T-helper 17 cell (primary cell): ENCODE results near the gene WWOX. TPM values are rescaled to one million over a fixed set of nuclear protein-coding genes. Genes with fewer than 3 reads are reported as not detected.

ENCODE experiments used
- ATAC-seq: fragments of 150-1000 bp; cut with Tn5 transposase; 2 replicates; pipeline ENCODE4 v1.10.0; 2021; ENCODE audit warnings: mild to moderate bottlenecking, moderate library complexity
- DNase-seq, 3 donors: peaks; one replicate each; pipeline versions ENCODE4 v3.0.0 to v3.0.0-alpha.2; 2020 to 2021
- H3K9me3 ChIP-seq: one replicate; pipeline ENCODE4 v1.7.0; 2013; ENCODE audit warnings: low read length, mild to moderate bottlenecking; ENCODE audit not compliant: control insufficient read depth, poor library complexity, severe bottlenecking
- H3K27ac Mint-ChIP-seq: one replicate; pipeline ENCODE4 v1.8.0; 2022; ENCODE audit warnings: mild to moderate bottlenecking, moderate library complexity, mixed read lengths
- H3K27me3 Mint-ChIP-seq: one replicate; pipeline ENCODE4 v1.8.0; 2022; ENCODE audit warnings: mixed read lengths
- H3K36me3 Mint-ChIP-seq: one replicate; pipeline ENCODE4 v1.8.0; 2022; ENCODE audit warnings: low read depth, mixed read lengths
- H3K4me1 Mint-ChIP-seq: one replicate; pipeline ENCODE4 v1.8.0; 2022; ENCODE audit warnings: mild to moderate bottlenecking, mixed read lengths
- H3K4me3 Mint-ChIP-seq: one replicate; pipeline ENCODE4 v1.8.0; 2022; ENCODE audit warnings: mild to moderate bottlenecking, moderate library complexity, mixed read lengths
- total RNA-seq, 4 donors: library from RNA in 2 of 4; stranded (reverse) in 2 of 4; gene quantifications; one replicate each; pipeline ENCODE4 v1.2.3 and lab custom pipeline; 2022 to 2026

Gene WWOX
- total RNA-seq, 2 donors from 2014 or later = 26.8 to 29.7 TPM

DNA sequence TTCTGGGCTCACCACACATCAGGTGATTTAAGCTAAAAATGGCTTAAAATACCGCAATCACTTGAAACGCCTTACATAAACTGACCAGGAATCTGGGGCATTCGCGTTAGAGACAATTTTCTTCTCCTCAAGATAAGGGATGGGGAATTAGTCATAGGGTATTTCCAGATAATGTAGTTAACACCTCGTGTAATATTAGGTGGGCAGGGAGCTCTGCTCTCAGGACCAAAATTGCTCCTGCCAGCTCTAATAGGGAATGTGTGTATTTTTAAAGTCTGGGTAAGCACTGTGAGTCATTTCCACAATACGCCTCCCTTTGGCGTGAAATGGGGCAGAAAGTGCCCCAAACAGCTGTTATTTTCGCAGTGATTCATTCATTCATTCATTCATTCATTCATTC lies 1092.5 kb downstream of the WWOX start:
- Mint-ChIP-seq H3K36me3 (no peaks in the 10 kb centered on the region), H3K4me3 (no peak overlapping the region), H3K27me3 (peaks cover 5% of the 10 kb centered on the region), H3K27ac (no peak overlapping the region), H3K4me1 (no peaks in the 10 kb centered on the region)
- ATAC-seq = no peak
- DNase-seq = no peak
- no peaks in the 10 kb centered on the region for H3K9me3 ChIP-seq

DNA sequence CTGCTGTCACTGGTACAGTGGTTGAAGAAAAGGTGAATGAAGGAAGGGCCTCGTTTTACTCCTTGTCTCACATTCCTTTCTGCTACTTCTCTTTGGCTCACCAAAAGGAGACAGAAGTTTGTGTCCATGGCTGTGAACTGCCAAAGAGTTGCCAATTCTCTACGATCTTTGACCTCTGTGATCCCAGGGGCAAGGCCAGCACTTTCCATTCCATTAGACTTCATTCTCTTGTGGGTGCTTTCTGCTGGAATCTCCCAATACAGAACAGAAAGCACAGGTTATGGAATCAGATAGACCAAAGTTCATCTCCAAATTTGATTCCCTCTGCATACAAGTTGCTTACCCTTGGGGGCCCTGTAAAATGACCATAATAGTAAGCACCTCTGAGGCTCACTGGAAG lies 1093.5 kb downstream of the WWOX start:
- no peak for ATAC-seq
- H3K4me3 Mint-ChIP-seq = no peak overlapping the region
- no peak overlapping the region for H3K27ac Mint-ChIP-seq
- no peaks in the 10 kb centered on the region for H3K9me3 ChIP-seq
- H3K27me3 Mint-ChIP-seq = peaks cover 5% of the 10 kb centered on the region
- no peaks in the 10 kb centered on the region for H3K4me1 Mint-ChIP-seq
- H3K36me3 Mint-ChIP-seq = no peaks in the 10 kb centered on the region
- no peak for DNase-seq

DNA sequence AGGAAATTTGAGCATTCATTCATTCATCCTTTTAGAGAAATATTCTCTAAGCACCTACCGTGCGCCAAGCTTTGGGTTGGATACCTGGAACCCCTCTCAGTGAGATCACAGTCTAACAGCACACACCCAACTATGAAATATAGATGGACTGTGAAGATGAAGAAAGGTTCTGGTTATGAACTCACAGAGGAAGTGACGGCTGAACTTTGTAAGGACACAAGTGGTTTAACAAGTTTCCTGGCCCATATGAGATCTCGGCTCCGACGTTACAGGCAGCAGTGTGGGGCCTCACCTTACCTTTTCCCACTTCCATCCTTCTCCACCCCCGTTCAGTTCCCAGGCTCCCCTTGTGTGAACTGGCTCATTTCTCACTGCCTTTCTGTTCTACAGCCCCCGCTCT lies 1094.8 kb downstream of the WWOX start:
- Mint-ChIP-seq H3K4me3 (no peak overlapping the region), H3K36me3 (no peaks in the 10 kb centered on the region), H3K4me1 (no peaks in the 10 kb centered on the region), H3K27me3 (peaks cover 5% of the 10 kb centered on the region), H3K27ac (no peak overlapping the region)
- H3K9me3 ChIP-seq = no peaks in the 10 kb centered on the region
- ATAC-seq = no peak
- no peak for DNase-seq

DNA sequence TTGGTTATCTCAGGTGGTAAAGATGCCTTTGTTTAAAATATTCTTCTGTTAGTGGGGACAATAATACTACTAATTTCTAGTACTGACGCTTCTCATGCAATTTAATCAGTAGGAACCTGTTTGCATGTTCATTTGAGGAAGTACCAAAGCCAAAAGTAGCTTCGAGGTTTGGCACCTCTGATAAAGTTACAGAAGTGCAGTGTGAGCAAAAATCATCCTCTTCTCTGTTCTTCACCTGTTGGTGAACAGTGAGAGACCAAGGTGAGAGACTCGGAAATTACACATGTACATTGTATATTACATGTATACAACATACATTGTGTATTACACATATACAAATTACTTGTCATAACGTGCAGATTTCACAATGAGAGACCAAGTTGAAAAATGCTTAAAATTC lies 1096.5 kb downstream of the WWOX start:
- ATAC-seq = no peak
- H3K9me3 ChIP-seq = no peaks in the 10 kb centered on the region
- Mint-ChIP-seq H3K4me1 (no peaks in the 10 kb centered on the region), H3K27ac (no peak overlapping the region), H3K27me3 (peaks cover 5% of the 10 kb centered on the region), H3K36me3 (no peaks in the 10 kb centered on the region), H3K4me3 (no peak overlapping the region)
- no peak for DNase-seq

DNA sequence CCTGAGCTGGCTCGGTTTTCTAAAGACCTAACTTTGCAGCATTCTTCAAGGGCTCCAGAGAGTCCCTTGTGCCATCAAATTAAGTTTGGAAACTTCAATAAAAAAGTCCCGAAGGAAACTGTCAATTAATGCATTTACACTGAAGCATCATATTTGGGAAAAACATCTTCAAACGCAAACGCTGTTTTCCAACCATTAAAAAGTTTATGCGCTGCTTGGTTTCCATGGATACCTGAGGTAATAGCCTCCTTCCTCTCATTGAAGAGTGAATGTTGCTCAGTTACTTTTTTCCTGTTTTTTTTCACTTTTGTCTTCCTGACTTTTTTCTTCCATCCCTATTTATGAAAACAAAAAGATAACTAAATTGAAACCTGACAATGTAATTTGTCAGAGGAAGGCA lies 1102.0 kb downstream of the WWOX start:
- ATAC-seq (no peak), DNase-seq (no peak)
- Mint-ChIP-seq H3K27ac (no peak overlapping the region), H3K36me3 (no peaks in the 10 kb centered on the region), H3K4me1 (no peaks in the 10 kb centered on the region), H3K4me3 (no peak overlapping the region), H3K27me3 (no peaks in the 10 kb centered on the region)
- no peaks in the 10 kb centered on the region for H3K9me3 ChIP-seq

DNA sequence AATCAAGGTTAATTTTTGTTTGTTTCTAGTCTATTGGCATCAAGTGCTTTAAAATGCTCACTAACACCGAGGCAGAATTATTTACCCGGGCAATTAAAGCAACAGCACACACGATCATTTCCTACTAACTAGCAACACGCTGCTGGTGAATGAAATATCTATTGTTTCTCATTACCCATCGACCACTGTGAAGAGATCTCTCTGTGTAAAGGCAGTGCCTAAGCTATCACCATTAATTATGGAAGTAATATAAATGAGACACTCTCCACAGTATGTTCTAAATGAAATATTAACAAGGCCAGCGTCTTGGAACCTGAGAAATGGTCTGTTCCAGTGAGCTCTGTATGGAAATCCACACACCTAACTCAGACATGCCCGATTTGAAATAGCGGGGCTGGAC lies 1103.5 kb downstream of the WWOX start:
- H3K4me3 Mint-ChIP-seq = no peak overlapping the region
- DNase-seq = no peak
- no peak for ATAC-seq
- H3K9me3 ChIP-seq = no peaks in the 10 kb centered on the region
- no peaks in the 10 kb centered on the region for H3K27me3 Mint-ChIP-seq
- no peak overlapping the region for H3K27ac Mint-ChIP-seq
- no peaks in the 10 kb centered on the region for H3K4me1 Mint-ChIP-seq
- no peaks in the 10 kb centered on the region for H3K36me3 Mint-ChIP-seq

DNA sequence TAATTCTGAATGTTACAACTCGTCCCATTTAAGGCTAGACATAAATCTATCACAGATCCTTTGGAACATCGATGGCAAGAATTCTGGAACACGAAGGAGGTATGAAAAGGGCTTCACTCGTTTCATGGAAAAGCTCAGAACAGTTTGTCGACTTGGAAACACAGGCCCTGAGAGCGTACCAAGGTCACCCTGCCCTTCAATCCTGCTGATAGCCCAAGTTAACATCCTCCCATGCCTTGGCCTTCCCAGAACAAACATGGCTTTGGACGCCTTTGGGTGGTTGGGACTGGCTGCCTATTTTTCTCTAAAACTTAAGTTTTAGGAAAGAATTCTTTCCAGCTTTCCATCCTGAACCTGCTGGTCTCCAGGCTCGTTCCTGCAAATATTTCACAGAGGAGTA lies 1105.0 kb downstream of the WWOX start:
- no peaks in the 10 kb centered on the region for H3K4me1 Mint-ChIP-seq
- no peaks in the 10 kb centered on the region for H3K27me3 Mint-ChIP-seq
- H3K4me3 Mint-ChIP-seq = no peak overlapping the region
- ATAC-seq (no peak), DNase-seq (no peak)
- no peaks in the 10 kb centered on the region for H3K9me3 ChIP-seq
- H3K36me3 Mint-ChIP-seq = no peaks in the 10 kb centered on the region
- no peak overlapping the region for H3K27ac Mint-ChIP-seq

DNA sequence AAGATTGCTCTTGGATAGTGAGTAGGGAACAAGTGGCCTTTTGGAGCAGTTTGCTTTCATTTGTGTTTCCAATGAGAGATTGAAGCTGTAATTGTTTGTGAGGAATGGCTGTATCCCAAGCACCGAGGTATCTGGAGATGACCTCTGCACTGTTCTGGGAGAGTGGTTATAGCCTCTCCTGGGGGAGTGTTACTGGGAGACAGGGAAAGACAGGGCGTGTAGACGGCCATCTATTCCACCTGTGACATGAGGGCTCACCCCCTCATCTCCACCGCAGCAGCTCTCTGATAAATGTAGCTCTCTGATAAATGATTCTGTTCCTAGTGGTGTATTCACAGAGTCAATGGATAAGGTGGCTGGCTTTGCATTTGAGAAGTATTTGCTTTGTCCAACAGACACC lies 1107.4 kb downstream of the WWOX start:
- no peak overlapping the region for H3K27ac Mint-ChIP-seq
- ATAC-seq (no peak), DNase-seq (no peak)
- no peaks in the 10 kb centered on the region for H3K9me3 ChIP-seq
- H3K27me3 Mint-ChIP-seq = no peaks in the 10 kb centered on the region
- H3K36me3 Mint-ChIP-seq = no peaks in the 10 kb centered on the region
- no peak overlapping the region for H3K4me3 Mint-ChIP-seq
- H3K4me1 Mint-ChIP-seq = no peaks in the 10 kb centered on the region

DNA sequence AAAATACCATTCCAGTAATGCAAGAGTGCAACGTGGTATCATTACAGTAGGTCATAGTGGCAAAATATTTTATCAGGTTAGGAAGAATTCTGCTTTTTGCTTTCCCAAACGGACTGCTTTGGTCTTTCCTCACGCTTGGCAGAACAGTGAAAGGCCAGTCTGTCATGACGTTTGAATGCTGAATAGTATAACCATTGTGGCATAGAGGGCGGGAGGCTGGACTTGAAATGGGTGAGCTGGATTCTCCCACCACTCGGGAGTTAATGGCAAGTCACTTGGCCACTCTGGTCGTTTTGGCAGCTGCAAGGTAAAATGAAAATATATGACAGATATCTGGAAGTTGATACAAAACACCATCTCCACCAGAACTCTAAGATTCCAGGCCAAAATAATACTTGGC lies 1109.9 kb downstream of the WWOX start:
- ATAC-seq (no peak), DNase-seq (no peak)
- H3K9me3 ChIP-seq = no peaks in the 10 kb centered on the region
- Mint-ChIP-seq H3K27ac (no peak overlapping the region), H3K36me3 (no peaks in the 10 kb centered on the region), H3K4me1 (no peaks in the 10 kb centered on the region), H3K4me3 (no peak overlapping the region), H3K27me3 (no peaks in the 10 kb centered on the region)

DNA sequence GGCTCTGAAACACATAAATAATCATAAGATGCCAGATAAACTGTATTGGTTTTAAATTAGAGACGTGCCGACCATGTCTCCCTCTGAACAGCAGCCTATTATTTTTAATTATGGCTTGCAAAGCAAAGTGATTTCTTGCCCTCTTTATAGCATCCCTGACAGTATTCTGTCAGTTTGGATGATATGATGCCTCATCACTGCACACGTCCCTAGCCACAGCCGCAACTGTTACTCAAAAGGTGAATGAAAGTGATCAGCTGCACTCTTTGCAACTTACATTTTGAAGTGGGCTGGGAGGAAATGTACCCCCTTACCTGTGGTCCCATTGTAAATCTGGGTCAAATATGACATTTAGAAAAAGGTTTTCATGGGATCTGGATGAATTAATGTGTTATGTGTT lies 1111.2 kb downstream of the WWOX start:
- Mint-ChIP-seq H3K36me3 (no peaks in the 10 kb centered on the region), H3K4me3 (no peak overlapping the region), H3K27ac (no peak overlapping the region), H3K4me1 (no peaks in the 10 kb centered on the region), H3K27me3 (no peaks in the 10 kb centered on the region)
- ATAC-seq = no peak
- no peak for DNase-seq
- no peaks in the 10 kb centered on the region for H3K9me3 ChIP-seq

DNA sequence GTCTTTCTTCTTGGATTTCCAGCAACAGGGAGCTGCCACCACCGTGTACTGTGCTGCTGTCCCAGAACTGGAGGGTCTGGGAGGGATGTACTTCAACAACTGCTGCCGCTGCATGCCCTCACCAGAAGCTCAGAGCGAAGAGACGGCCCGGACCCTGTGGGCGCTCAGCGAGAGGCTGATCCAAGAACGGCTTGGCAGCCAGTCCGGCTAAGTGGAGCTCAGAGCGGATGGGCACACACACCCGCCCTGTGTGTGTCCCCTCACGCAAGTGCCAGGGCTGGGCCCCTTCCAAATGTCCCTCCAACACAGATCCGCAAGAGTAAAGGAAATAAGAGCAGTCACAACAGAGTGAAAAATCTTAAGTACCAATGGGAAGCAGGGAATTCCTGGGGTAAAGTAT lies 1112.1 kb downstream of the WWOX start:
- no peak for ATAC-seq
- Mint-ChIP-seq H3K4me1 (no peaks in the 10 kb centered on the region), H3K4me3 (no peak overlapping the region), H3K27ac (no peak overlapping the region), H3K36me3 (peaks cover 2% of the 10 kb centered on the region), H3K27me3 (no peaks in the 10 kb centered on the region)
- no peak for DNase-seq
- H3K9me3 ChIP-seq = no peaks in the 10 kb centered on the region

DNA sequence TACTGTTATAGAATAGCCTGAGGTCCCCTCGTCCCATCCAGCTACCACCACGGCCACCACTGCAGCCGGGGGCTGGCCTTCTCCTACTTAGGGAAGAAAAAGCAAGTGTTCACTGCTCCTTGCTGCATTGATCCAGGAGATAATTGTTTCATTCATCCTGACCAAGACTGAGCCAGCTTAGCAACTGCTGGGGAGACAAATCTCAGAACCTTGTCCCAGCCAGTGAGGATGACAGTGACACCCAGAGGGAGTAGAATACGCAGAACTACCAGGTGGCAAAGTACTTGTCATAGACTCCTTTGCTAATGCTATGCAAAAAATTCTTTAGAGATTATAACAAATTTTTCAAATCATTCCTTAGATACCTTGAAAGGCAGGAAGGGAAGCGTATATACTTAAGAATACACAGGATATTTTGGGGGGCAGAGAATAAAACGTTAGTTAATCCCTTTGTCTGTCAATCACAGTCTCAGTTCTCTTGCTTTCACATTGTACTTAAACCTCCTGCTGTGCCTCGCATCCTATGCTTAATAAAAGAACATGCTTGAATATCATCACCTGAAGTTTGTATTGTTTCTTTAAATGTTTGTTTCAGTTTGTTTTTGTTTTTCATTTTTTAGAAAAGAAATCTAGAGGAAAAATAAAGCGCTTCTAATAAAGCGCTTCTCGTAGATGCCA lies 1112.8 kb downstream of the WWOX start:
- Mint-ChIP-seq H3K4me1 (peaks cover under 1% of the 10 kb centered on the region), H3K36me3 (peaks cover 2% of the 10 kb centered on the region), H3K27ac (no peak overlapping the region), H3K27me3 (no peaks in the 10 kb centered on the region), H3K4me3 (no peak overlapping the region)
- H3K9me3 ChIP-seq = no peaks in the 10 kb centered on the region
- ATAC-seq (no peak), DNase-seq (no peak)

DNA sequence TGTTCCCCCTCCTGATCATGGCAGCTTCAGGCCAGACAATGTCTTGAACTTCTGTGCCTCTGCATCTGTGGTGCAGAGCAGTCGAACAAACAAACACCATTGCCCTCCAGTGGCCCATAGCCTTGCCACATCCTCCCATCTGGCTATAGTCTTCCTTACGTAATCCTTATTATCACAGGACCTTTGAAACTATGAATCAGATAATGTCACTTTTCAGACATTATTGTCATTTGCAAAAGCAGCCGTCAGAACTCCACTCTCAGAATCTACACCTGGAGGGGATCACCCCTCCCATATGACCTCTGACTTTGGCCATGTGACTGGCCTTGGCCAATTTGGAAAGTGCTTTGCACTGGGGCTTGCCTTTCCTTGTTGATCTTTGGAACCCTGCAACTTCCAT lies 1113.8 kb downstream of the WWOX start:
- no peaks in the 10 kb centered on the region for H3K27me3 Mint-ChIP-seq
- no peak for DNase-seq
- no peaks in the 10 kb centered on the region for H3K9me3 ChIP-seq
- H3K27ac Mint-ChIP-seq = peak overlapping the region; percentile 30
- ATAC-seq = no peak
- H3K4me1 Mint-ChIP-seq = peaks cover 8% of the 10 kb centered on the region
- H3K4me3 Mint-ChIP-seq = no peak overlapping the region
- H3K36me3 Mint-ChIP-seq = peaks cover 2% of the 10 kb centered on the region

DNA sequence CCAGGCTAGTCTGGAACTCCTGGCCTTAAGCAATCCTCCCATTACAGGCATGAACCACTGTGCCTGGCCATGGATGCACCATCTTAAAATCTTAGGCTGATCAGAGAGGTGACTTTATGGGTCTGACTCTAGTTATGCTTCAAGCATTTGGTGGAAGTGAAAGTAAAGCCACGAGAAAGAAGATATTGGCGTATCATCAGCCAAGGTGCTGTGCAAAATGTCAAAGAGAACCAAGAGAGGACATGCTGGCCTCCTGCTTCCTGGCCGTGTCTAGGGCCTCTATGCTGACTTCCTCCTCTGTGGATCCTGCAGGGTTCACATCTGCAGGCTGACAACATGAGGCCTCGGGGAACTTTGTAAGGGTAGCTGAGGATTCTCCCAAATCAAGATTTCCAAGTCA lies 1115.8 kb downstream of the WWOX start:
- Mint-ChIP-seq H3K36me3 (peaks cover 2% of the 10 kb centered on the region), H3K4me3 (no peak overlapping the region), H3K4me1 (peaks cover 15% of the 10 kb centered on the region), H3K27ac (no peak overlapping the region), H3K27me3 (no peaks in the 10 kb centered on the region)
- ATAC-seq = no peak
- no peaks in the 10 kb centered on the region for H3K9me3 ChIP-seq
- no peak for DNase-seq
